Prostate gland (tissue), 2 donors: ENCODE results near the gene GRM8. TPM values are rescaled to one million over a fixed set of nuclear protein-coding genes. Genes with fewer than 3 reads are reported as not detected.

Source experiments
- DNase-seq: peaks from one replicate; pipeline ENCODE4 v3.0.0-alpha.2; 2019; ENCODE audit warnings: low spot score
- H3K27ac ChIP-seq, 2 donors: fragments of 200-600 bp; sonication (generic); 2 replicates each; pipeline ENCODE4 v1.5.1; 2017 to 2019
- H3K27me3 ChIP-seq: fragments of 200-600 bp; sonication (generic); replicated peaks from 2 replicates; pipeline ENCODE4 v1.5.1; 2019; ENCODE audit not compliant: insufficient read depth
- H3K36me3 ChIP-seq, 2 donors: fragments of 200-600 bp; sonication (generic); 1 replicate in 1 of 2; 2 replicates in 1 of 2; pipeline versions ENCODE4 v1.5.1 to v1.8.1; 2017 to 2019
- H3K4me1 ChIP-seq: fragments of 200-600 bp; sonication (generic); replicated peaks from 2 replicates; pipeline ENCODE4 v1.5.1; 2019
- H3K4me3 ChIP-seq, 2 donors: fragments of 200-600 bp; sonication (generic); 2 replicates each; pipeline ENCODE4 v1.5.1; 2017 to 2019
- H3K9me3 ChIP-seq: fragments of 200-600 bp; sonication (generic); 2 replicates; pipeline ENCODE4 v1.5.1; 2017
- POLR2A ChIP-seq: fragments of 450-650 bp; IDR thresholded peaks from one replicate; pipeline ENCODE4 v1.6.1; 2016; ENCODE audit warnings: antibody characterized with exemption, mild to moderate bottlenecking
- POLR2AphosphoS5 ChIP-seq: sonication (generic); formaldehyde crosslinking; IDR thresholded peaks from one replicate; pipeline ENCODE4 v1.6.1; 2017; ENCODE audit warnings: antibody characterized with exemption
- WGBS: methylation state at CpG from one replicate; pipeline ENCODE4 v1.1.5; 2018; 5-methylcytosine and 5-hydroxymethylcytosine counted together
- intact Hi-C: fragments of 100-400 bp; cut with DNase I; formaldehyde crosslinking; loops from one replicate; pipeline ENCODE4 v1.14.2; 2022
- total RNA-seq, 2 donors: library from RNA; depleted of rRNA; stranded (reverse); fragments of >200 nt; gene quantifications; one replicate each; pipeline ENCODE4 v1.1.0, GENCODE V29; 2016
- TF ChIP-seq, protein P1 (sequence below), 4 experiments: fragments of 200-600 bp in 2 of 4; fragments of 450-650 bp in 2 of 4; sonication (generic) in 2 of 4; IDR thresholded peaks; 1 replicate in 3 of 4; 2 replicates in 1 of 4; pipeline ENCODE4 v1.5.1; 2016 to 2019; ENCODE audit warnings: antibody characterized with exemption in 4 of 4, mild to moderate bottlenecking in 2 of 4, moderate library complexity in 2 of 4

GRM8 gene
- total RNA-seq, 2 donors from 2014 or later: 1.3 to 3.7 TPM

GRCh38 chr7:127266047-127266446, 13.3 kb upstream of the GRM8 start:
- no peak overlapping the region for H3K4me3 ChIP-seq
- 74% methylated on average over 1 of the region's 1 CpG for WGBS
- no peak for TF ChIP-seq POLR2A
- TF ChIP-seq POLR2AphosphoS5: no peak
- TF ChIP-seq, protein P1, sequence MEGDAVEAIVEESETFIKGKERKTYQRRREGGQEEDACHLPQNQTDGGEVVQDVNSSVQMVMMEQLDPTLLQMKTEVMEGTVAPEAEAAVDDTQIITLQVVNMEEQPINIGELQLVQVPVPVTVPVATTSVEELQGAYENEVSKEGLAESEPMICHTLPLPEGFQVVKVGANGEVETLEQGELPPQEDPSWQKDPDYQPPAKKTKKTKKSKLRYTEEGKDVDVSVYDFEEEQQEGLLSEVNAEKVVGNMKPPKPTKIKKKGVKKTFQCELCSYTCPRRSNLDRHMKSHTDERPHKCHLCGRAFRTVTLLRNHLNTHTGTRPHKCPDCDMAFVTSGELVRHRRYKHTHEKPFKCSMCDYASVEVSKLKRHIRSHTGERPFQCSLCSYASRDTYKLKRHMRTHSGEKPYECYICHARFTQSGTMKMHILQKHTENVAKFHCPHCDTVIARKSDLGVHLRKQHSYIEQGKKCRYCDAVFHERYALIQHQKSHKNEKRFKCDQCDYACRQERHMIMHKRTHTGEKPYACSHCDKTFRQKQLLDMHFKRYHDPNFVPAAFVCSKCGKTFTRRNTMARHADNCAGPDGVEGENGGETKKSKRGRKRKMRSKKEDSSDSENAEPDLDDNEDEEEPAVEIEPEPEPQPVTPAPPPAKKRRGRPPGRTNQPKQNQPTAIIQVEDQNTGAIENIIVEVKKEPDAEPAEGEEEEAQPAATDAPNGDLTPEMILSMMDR (IDR thresholded peaks at IDR 0.05): no peak
- no peaks in the 10 kb centered on the region for H3K9me3 ChIP-seq
- H3K27ac ChIP-seq: no peak overlapping the region
- H3K27me3 ChIP-seq: no peaks in the 10 kb centered on the region
- no peaks in the 10 kb centered on the region for H3K36me3 ChIP-seq
- no peak for DNase-seq
- intact Hi-C loops: no loop called here
- H3K4me1 ChIP-seq: no peaks in the 10 kb centered on the region

GRCh38 chr7:127264219-127264618, 11.5 kb upstream of the GRM8 start:
- Histone ChIP-seq H3K36me3 (no peaks in the 10 kb centered on the region), H3K9me3 (no peaks in the 10 kb centered on the region), H3K27ac (no peak overlapping the region), H3K27me3 (no peaks in the 10 kb centered on the region), H3K4me3 (no peak overlapping the region), H3K4me1 (no peaks in the 10 kb centered on the region)
- intact Hi-C loops: no loop called here
- WGBS: 44% methylated on average over 3 of the region's 3 CpGs
- TF ChIP-seq, protein P1 (IDR thresholded peaks at IDR 0.05): no peak
- TF ChIP-seq POLR2A (no peak), POLR2AphosphoS5 (no peak)
- DNase-seq: no peak

DNA sequence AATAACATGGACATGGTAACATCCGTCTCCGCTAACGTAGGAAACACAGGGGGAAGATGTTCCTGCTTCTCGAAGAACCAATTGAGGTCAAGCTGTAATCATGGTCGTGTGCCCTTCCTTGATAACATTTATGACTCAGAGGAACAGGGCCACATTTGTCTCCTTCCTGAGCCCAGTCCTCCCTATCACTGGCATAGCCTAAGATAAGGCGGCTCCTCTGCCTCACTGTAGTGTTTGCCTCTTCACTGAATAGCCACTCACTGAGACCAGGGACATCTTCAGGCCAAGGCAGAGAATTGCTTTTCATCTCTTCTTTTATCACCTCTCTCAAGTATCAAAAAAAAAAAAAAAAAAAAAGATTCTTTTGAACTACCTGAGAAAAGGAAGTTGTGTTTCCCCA, 5.4 kb upstream of the GRM8 start:
- H3K4me1 ChIP-seq: no peaks in the 10 kb centered on the region
- H3K9me3 ChIP-seq: no peaks in the 10 kb centered on the region
- no peaks in the 10 kb centered on the region for H3K36me3 ChIP-seq
- H3K27me3 ChIP-seq: no peaks in the 10 kb centered on the region
- no peak for DNase-seq
- H3K4me3 ChIP-seq: no peak overlapping the region
- TF ChIP-seq, protein P1 (IDR thresholded peaks at IDR 0.05): no peak
- no peak for TF ChIP-seq POLR2A
- no peak for TF ChIP-seq POLR2AphosphoS5
- 79% methylated on average over 6 of the region's 6 CpGs for WGBS
- intact Hi-C loops: no loop called here
- H3K27ac ChIP-seq: no peak overlapping the region

DNA sequence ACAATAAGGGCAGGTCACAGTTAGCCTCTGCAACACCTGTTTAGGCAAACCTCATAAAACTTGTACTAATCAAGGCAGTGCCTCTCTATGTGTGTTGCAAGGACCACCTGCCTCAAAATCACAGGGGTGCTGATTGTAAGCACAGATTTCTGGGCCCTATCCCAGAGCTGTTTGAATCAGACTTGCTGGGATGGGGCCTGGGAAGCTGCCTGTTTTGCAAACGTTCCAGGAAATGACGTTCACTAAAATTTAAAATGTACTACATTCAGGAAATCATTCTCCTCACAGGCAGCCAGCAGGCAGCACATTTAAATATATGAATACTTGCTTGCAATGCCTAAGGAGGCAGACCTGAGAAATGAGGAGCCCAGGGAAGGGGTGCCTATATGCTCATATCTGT, 4.3 kb upstream of the GRM8 start:
- TF ChIP-seq, protein P1 (IDR thresholded peaks at IDR 0.05): no peak
- TF ChIP-seq POLR2AphosphoS5: no peak
- TF ChIP-seq POLR2A: no peak
- WGBS: 15% methylated on average over 2 of the region's 2 CpGs
- Histone ChIP-seq H3K27ac (no peak overlapping the region), H3K4me3 (no peak overlapping the region), H3K36me3 (no peaks in the 10 kb centered on the region), H3K9me3 (no peaks in the 10 kb centered on the region), H3K27me3 (no peaks in the 10 kb centered on the region), H3K4me1 (no peaks in the 10 kb centered on the region)
- no peak for DNase-seq
- intact Hi-C loops: no loop called here

DNA sequence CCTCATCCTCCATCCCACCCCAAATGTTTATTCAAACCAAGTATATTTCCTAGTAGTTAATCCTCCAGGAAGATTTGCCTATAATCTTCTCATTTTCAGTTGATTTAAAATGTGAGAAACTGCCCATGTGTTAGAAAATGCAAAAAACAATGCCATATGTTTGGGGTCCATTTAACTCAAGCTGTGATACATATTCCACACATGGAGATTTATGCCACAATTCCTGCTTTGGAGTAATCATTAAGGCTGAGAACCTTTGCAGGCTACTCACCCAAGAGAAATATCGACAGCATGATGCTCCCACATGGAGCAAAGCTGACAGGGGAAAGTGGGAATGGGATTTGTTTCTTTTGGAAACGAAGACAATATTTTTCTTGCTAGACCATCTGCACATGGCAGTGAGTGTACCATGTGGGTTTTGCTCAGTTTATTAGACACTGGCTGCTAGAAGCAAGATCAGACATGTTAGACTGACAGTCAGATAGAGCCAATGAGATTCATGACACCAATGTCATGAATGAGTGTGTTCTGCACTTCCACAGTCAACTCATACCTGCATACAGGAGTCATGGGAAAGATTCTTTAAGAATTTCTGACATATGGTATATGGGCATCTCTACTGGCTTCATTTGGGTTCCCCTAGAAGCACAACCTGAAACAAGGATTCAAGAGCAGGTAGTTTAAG, 3.4 kb upstream of the GRM8 start:
- 74% methylated on average over 2 of the region's 2 CpGs for WGBS
- intact Hi-C loops: no loop called here
- no peak overlapping the region for H3K4me3 ChIP-seq
- no peak for DNase-seq
- H3K27ac ChIP-seq: no peak overlapping the region
- TF ChIP-seq POLR2AphosphoS5 (no peak), POLR2A (no peak)
- TF ChIP-seq, protein P1 (IDR thresholded peaks at IDR 0.05): no peak
- H3K36me3 ChIP-seq: no peaks in the 10 kb centered on the region
- no peaks in the 10 kb centered on the region for H3K9me3 ChIP-seq
- no peaks in the 10 kb centered on the region for H3K27me3 ChIP-seq
- H3K4me1 ChIP-seq: peaks cover 4% of the 10 kb centered on the region
